Memory B cell (primary cell): ENCODE data around the gene HMGB1.

ENCODE experiments used
- ATAC-seq: fragments of 150-1000 bp; cut with Tn5 transposase; 2 replicates; pipeline ENCODE4 v1.10.0; 2021; ENCODE audit warnings: low read depth, mild to moderate bottlenecking, moderate library complexity
- DNase-seq, 2 donors: peaks; one replicate each; pipeline ENCODE4 v3.0.0; 2022; ENCODE audit warnings: low spot score in 2 of 2
- H3K27ac Mint-ChIP-seq: one replicate; pipeline ENCODE4 v1.8.0; 2022; ENCODE audit warnings: mild to moderate bottlenecking, moderate library complexity, mixed read lengths
- H3K27me3 Mint-ChIP-seq: one replicate; pipeline ENCODE4 v1.8.0; 2022; ENCODE audit warnings: mixed read lengths
- H3K36me3 Mint-ChIP-seq: one replicate; pipeline ENCODE4 v1.8.0; 2022; ENCODE audit warnings: mild to moderate bottlenecking, mixed read lengths
- H3K4me1 Mint-ChIP-seq: one replicate; pipeline ENCODE4 v1.8.0; 2022; ENCODE audit warnings: mixed read lengths
- H3K4me3 Mint-ChIP-seq: one replicate; pipeline ENCODE4 v1.8.0; 2022; ENCODE audit warnings: mild to moderate bottlenecking, moderate library complexity, mixed read lengths
- H3K9me3 Mint-ChIP-seq: one replicate; pipeline ENCODE4 v1.8.0; 2022; ENCODE audit warnings: mixed read lengths

The HMGB1 gene

GRCh38 chr13:30410705-30411125 is 55.0 kb downstream of the HMGB1 start:
- Mint-ChIP-seq H3K4me3 (no peak overlapping the region), H3K36me3 (no peaks in the 10 kb centered on the region), H3K4me1 (peaks cover 47% of the 10 kb centered on the region), H3K9me3 (no peaks in the 10 kb centered on the region), H3K27ac (peak overlapping the region; percentile 11), H3K27me3 (no peaks in the 10 kb centered on the region)
- no peak for ATAC-seq
- no peak for DNase-seq

GRCh38 chr13:30409886-30410704 is 55.6 kb downstream of the HMGB1 start:
- Mint-ChIP-seq H3K9me3 (no peaks in the 10 kb centered on the region), H3K27ac (peak overlapping the region; percentile 26), H3K36me3 (no peaks in the 10 kb centered on the region), H3K27me3 (no peaks in the 10 kb centered on the region), H3K4me3 (no peak overlapping the region), H3K4me1 (peaks cover 41% of the 10 kb centered on the region)
- no peak for DNase-seq
- no peak for ATAC-seq

GRCh38 chr13:30408319-30409101 is 57.2 kb downstream of the HMGB1 start:
- ATAC-seq (peak; percentile 89), DNase-seq (peak; percentile 85 to 88)
- no peaks in the 10 kb centered on the region for H3K36me3 Mint-ChIP-seq
- H3K27me3 Mint-ChIP-seq: no peaks in the 10 kb centered on the region
- H3K27ac Mint-ChIP-seq: peak overlapping the region; percentile 88
- H3K9me3 Mint-ChIP-seq: no peaks in the 10 kb centered on the region
- H3K4me1 Mint-ChIP-seq: peaks cover 31% of the 10 kb centered on the region
- peak overlapping the region; percentile 73 for H3K4me3 Mint-ChIP-seq

GRCh38 chr13:30406779-30407416 is 58.8 kb downstream of the HMGB1 start:
- H3K9me3 Mint-ChIP-seq: no peaks in the 10 kb centered on the region
- H3K4me1 Mint-ChIP-seq: peaks cover 22% of the 10 kb centered on the region
- H3K36me3 Mint-ChIP-seq: no peaks in the 10 kb centered on the region
- ATAC-seq (no peak), DNase-seq (no peak)
- no peaks in the 10 kb centered on the region for H3K27me3 Mint-ChIP-seq
- no peak overlapping the region for H3K4me3 Mint-ChIP-seq
- peak overlapping the region; percentile 33 for H3K27ac Mint-ChIP-seq
